K562 (cell line): ENCODE data around the gene COL4A2. TPM values are rescaled to one million over a fixed set of nuclear protein-coding genes. Genes with fewer than 3 reads are reported as not detected.

Experiments used
- ATAC-seq: fragments of 200-7000 bp; cut with Tn5 transposase; 3 replicates; pipeline ENCODE4 v1.9.1; 2020; ENCODE audit warnings: moderate library complexity
- BruUV-seq: library from RNA; stranded (reverse); fragments of 400-500 nt; replicated peaks from 2 replicates; lab custom pipeline; 2021; lab: Mats Ljungman, UMichigan
- CTCF ChIA-PET: fragments of 300-600 bp; formaldehyde crosslinking; extraction: SDS; loops from one replicate; lab custom pipeline; 2021; ENCODE audit warnings: low intra/inter-chr PET ratio; lab: Yijun Ruan, JAX
- POLR2A ChIA-PET: fragments of 300-600, 350-650 bp; sonication (Branson Sonifier 250); formaldehyde crosslinking; extraction: SDS; loops from one replicate; lab custom pipeline; 2021; ENCODE audit warnings: antibody characterized with exemption, inconsistent platforms; lab: Yijun Ruan, JAX
- DNase-seq, 4 experiments: peaks; one replicate each; pipeline versions ENCODE4 v3.0.0 to v3.0.0-alpha.2; 2011 to 2018; ENCODE audit warnings: low spot score in 3 of 4, mixed read lengths in 3 of 4; ENCODE audit errors: extremely low read depth in 1 of 4
- FAIRE-seq: peaks from 2 replicates; lab custom pipeline; 2011; peaks lifted over from hg19 to GRCh38; lab: Jason Lieb, UNC
- H2AFZ ChIP-seq: 2 replicates; pipeline ENCODE4 v1.6.0; 2011; ENCODE audit warnings: low read depth, low read length, control low read depth, inconsistent platforms
- H3K27ac ChIP-seq: fragments of 200-600 bp; 3 replicates; pipeline ENCODE4 v1.8.0; 2011; ENCODE audit warnings: low read depth, mild to moderate bottlenecking, control low read depth, inconsistent platforms, low read length, moderate library complexity, mixed read lengths; ENCODE audit errors: extremely low read depth
- H3K27me3 ChIP-seq, 2 experiments: fragments of 300-600 bp in 1 of 2; 2 replicates in 1 of 2; 3 replicates in 1 of 2; pipeline versions ENCODE4 v1.6.0 to v1.8.0; 2011; ENCODE audit warnings: inconsistent platforms in 2 of 2, low read length in 2 of 2, mild to moderate bottlenecking in 1 of 2, mixed read lengths in 1 of 2, moderate library complexity in 1 of 2; ENCODE audit not compliant: control insufficient read depth in 2 of 2, insufficient read depth in 2 of 2
- H3K36me3 ChIP-seq: fragments of 300-600 bp; 3 replicates; pipeline ENCODE4 v1.8.0; 2011; ENCODE audit warnings: mild to moderate bottlenecking, low read length, inconsistent platforms; ENCODE audit not compliant: control insufficient read depth, insufficient read depth
- H3K4me1 ChIP-seq, 2 experiments: fragments of 200-600 bp in 1 of 2; replicated peaks in 1 of 2; 2 replicates in 1 of 2; 3 replicates in 1 of 2; pipeline versions ENCODE4 v1.5.1 to v1.8.0; 2011; ENCODE audit warnings: inconsistent platforms in 2 of 2, low read length in 2 of 2, mild to moderate bottlenecking in 1 of 2, mixed read lengths in 1 of 2, moderate library complexity in 1 of 2; ENCODE audit not compliant: control insufficient read depth in 2 of 2, insufficient read depth in 2 of 2
- H3K4me2 ChIP-seq: 2 replicates; pipeline ENCODE4 v1.6.1; 2011; ENCODE audit warnings: low read length, control low read depth, inconsistent platforms, mixed read lengths; ENCODE audit not compliant: insufficient read depth
- H3K4me3 ChIP-seq: fragments of 200-600 bp; sonication (generic), shearing (Covaris generic); 2 replicates; pipeline ENCODE4 v1.5.1; 2016; ENCODE audit warnings: control low read depth, inconsistent platforms
- H3K79me2 ChIP-seq: fragments of 200-600 bp; 3 replicates; pipeline ENCODE4 v1.8.0; 2011; ENCODE audit warnings: low read length, inconsistent platforms; ENCODE audit not compliant: control insufficient read depth, insufficient read depth
- H3K9ac ChIP-seq, 2 experiments: 2 replicates each; pipeline versions ENCODE4 v1.6.0 to v1.6.1; 2011; ENCODE audit warnings: low read depth in 2 of 2, low read length in 2 of 2, control low read depth in 1 of 2, inconsistent platforms in 1 of 2, mild to moderate bottlenecking in 1 of 2, mixed read lengths in 1 of 2; ENCODE audit not compliant: insufficient read depth in 1 of 2
- H3K9me1 ChIP-seq: one replicate; pipeline ENCODE4 v1.6.0; 2011; ENCODE audit warnings: inconsistent platforms, mild to moderate bottlenecking, low read length, moderate library complexity; ENCODE audit not compliant: control insufficient read depth, insufficient read depth
- H3K9me3 ChIP-seq: replicated peaks from 2 replicates; pipeline ENCODE4 v1.5.1; 2011; ENCODE audit warnings: low read depth, low read length, inconsistent platforms; ENCODE audit not compliant: control insufficient read depth, insufficient read depth
- H4K20me1 ChIP-seq: replicated peaks from 2 replicates; pipeline ENCODE4 v1.6.1; 2011; ENCODE audit warnings: low read length, inconsistent platforms, mixed read lengths; ENCODE audit not compliant: control insufficient read depth, insufficient read depth
- KLF16 ChIP-seq: IDR thresholded peaks from 2 replicates; pipeline ENCODE4 v1.6.1; 2016; ENCODE audit warnings: antibody characterized with exemption
- MBD2 ChIP-seq: sonication (generic); IDR thresholded peaks from 2 replicates; pipeline ENCODE4 v1.6.1; 2016; ENCODE audit warnings: low read depth, borderline replicate concordance
- MEF2D ChIP-seq: conservative IDR thresholded peaks from 2 replicates; pipeline ENCODE4 v1.6.1; 2016; ENCODE audit warnings: low read depth, missing genetic modification characterization, missing compliant biosample characterization
- NR2C1 ChIP-seq, 2 experiments: fragments of 450-650 bp; IDR thresholded peaks; 2 replicates each; pipeline ENCODE4 v1.6.1; 2017; ENCODE audit warnings: mild to moderate bottlenecking in 2 of 2, antibody characterized with exemption in 1 of 2, inconsistent platforms in 1 of 2, missing compliant biosample characterization in 1 of 2, missing genetic modification characterization in 1 of 2
- XRCC5 ChIP-seq: fragments of 200-400 bp; formaldehyde crosslinking; IDR thresholded peaks from 2 replicates; pipeline ENCODE4 v1.6.1; 2017; ENCODE audit warnings: low read depth, mild to moderate bottlenecking, low read length
- WGBS: fragments of 100-300 bp; shearing (Covaris generic); methylation state at CpG from one replicate; pipeline ENCODE4 v1.1.6; 2016; ENCODE audit warnings: low coverage, mixed read lengths; ENCODE audit not compliant: insufficient coverage; ENCODE audit errors: missing lambda C conversion rate; 5-methylcytosine and 5-hydroxymethylcytosine counted together
- in situ Hi-C: fragments of 300-500 bp; cut with MboI; formaldehyde crosslinking; loops from 4 replicates; pipeline ENCODE4 v1.15.0; 2018; ENCODE audit warnings: inconsistent platforms, mixed read lengths
- intact Hi-C: fragments of 100-400 bp; cut with micrococcal nuclease; formaldehyde crosslinking; loops from 2 replicates; pipeline ENCODE4 v1.14.2; 2022
- polyA plus RNA-seq, 8 experiments: library from polyadenylated mRNA; depleted of rRNA in 4 of 8; stranded (reverse) in 5 of 8; unstranded in 3 of 8; fragments of >200 nt; fragmentation: Nextera tagmentation in 2 of 8; fragmentation: Illumina TruSeq in 1 of 8; extraction: Ambion mirVana in 2 of 8; extraction: Trizol in 1 of 8; gene quantifications; 2 replicates each; pipeline versions ENCODE4 v1.2.1 to v1.2.3, GENCODE V29; 2011 to 2014; ENCODE audit warnings: inconsistent platforms in 1 of 8, missing spikeins in 1 of 8
- total RNA-seq, 7 experiments: library from RNA; depleted of rRNA in 6 of 7; stranded (reverse); fragments of >200 nt in 6 of 7; fragmentation: Illumina TruSeq in 2 of 7; extraction: Trizol in 2 of 7; gene quantifications; 2 replicates each; pipeline versions ENCODE4 v1.2.1 to v1.2.3, GENCODE V29; 2011 to 2021; ENCODE audit warnings: low replicate concordance in 1 of 7
- TF ChIP-seq, protein P1 (sequence below): fragments of 250-450 bp; sonication (Bioruptor Pico); IDR thresholded peaks from 2 replicates; pipeline ENCODE4 v1.5.1; 2021; ENCODE audit warnings: mild to moderate bottlenecking
- TF ChIP-seq, protein P2 (sequence below): fragments of 250-450 bp; sonication (Bioruptor Pico); IDR thresholded peaks from 2 replicates; pipeline ENCODE4 v1.5.0; 2022; ENCODE audit warnings: mild to moderate bottlenecking
- TF ChIP-seq, protein P3 (sequence below): fragments of 250-450 bp; sonication (Bioruptor Pico); IDR thresholded peaks from 2 replicates; pipeline ENCODE4 v1.8.0; 2021; ENCODE audit warnings: moderate library complexity, mild to moderate bottlenecking, inconsistent platforms
- TF ChIP-seq, protein P4 (sequence below): fragments of 450-650 bp; formaldehyde crosslinking; IDR thresholded peaks from 2 replicates; pipeline ENCODE4 v1.4.0; 2020; ENCODE audit warnings: mild to moderate bottlenecking, mixed read lengths
- TF ChIP-seq, protein P5 (sequence below): IDR thresholded peaks from 3 replicates; pipeline ENCODE4 v1.6.1; 2011; ENCODE audit warnings: borderline replicate concordance, mild to moderate bottlenecking; ENCODE audit not compliant: insufficient read length, insufficient read depth

The COL4A2 gene
- total and polyA plus RNA-seq, 9 of the 15 experiments (the other 6 are each of a cell fraction or from before 2014, with no cell fraction given), result 0.13 to 15.2 (median 8.1) TPM

DNA sequence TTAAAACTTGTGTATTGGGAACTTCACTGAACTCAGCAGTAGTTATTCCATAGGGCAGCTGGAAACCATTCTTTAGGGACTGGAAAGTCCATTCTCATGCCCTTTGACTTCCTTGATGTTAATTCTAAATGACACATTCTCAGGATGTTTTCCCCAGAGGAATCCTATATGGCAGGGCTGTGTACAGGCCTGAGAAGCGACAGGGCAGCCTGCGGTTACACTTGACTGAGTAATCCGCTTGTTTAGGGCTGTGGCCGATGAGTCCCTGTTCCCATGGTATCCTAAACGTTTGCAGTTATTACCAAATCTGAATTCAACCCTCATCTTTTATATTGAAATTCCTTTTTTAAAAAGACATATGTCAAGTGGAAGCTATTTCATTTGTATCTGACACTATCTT lies 83.5 kb downstream of the COL4A2 start:
- Histone ChIP-seq H2AFZ (no peak overlapping the region), H3K27me3 (peaks cover 5 to 37% of the 10 kb centered on the region in 2 experiments), H4K20me1 (no peaks in the 10 kb centered on the region), H3K4me2 (no peak overlapping the region), H3K27ac (no peak overlapping the region), H3K9me1 (no peaks in the 10 kb centered on the region), H3K4me1 (no peaks in the 10 kb centered on the region), H3K4me3 (no peak overlapping the region), H3K9me3 (no peaks in the 10 kb centered on the region), H3K79me2 (no peaks in the 10 kb centered on the region), H3K36me3 (no peaks in the 10 kb centered on the region), H3K9ac (no peak overlapping the region)
- intact Hi-C loops (no loop called here), in situ Hi-C loops (no loop called here)
- FAIRE-seq (no peak), ATAC-seq (no peak), DNase-seq (no peak)
- ChIA-PET POLR2A (no interaction called here), CTCF (no interaction called here)
- BruUV-seq, result no TSS peak
- TF ChIP-seq, protein P1, sequence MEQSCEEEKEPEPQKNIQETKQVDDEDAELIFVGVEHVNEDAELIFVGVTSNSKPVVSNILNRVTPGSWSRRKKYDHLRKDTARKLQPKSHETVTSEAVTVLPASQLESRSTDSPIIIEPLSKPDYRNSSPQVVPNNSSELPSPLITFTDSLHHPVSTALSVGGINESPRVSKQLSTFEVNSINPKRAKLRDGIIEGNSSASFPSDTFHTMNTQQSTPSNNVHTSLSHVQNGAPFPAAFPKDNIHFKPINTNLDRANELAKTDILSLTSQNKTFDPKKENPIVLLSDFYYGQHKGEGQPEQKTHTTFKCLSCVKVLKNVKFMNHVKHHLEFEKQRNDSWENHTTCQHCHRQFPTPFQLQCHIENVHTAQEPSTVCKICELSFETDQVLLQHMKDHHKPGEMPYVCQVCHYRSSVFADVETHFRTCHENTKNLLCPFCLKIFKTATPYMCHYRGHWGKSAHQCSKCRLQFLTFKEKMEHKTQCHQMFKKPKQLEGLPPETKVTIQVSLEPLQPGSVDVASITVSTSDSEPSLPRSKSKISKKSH (CRISPR knock-in tag), result no peak
- TF ChIP-seq MEF2D (no peak), MBD2 (no peak), NR2C1 (IDR thresholded peaks at IDR 0.05) (no peak), NR2C1 (tag; IDR thresholded peaks at IDR 0.05) (no peak), XRCC5 (no peak), KLF16 (no peak)
- TF ChIP-seq, protein P2, sequence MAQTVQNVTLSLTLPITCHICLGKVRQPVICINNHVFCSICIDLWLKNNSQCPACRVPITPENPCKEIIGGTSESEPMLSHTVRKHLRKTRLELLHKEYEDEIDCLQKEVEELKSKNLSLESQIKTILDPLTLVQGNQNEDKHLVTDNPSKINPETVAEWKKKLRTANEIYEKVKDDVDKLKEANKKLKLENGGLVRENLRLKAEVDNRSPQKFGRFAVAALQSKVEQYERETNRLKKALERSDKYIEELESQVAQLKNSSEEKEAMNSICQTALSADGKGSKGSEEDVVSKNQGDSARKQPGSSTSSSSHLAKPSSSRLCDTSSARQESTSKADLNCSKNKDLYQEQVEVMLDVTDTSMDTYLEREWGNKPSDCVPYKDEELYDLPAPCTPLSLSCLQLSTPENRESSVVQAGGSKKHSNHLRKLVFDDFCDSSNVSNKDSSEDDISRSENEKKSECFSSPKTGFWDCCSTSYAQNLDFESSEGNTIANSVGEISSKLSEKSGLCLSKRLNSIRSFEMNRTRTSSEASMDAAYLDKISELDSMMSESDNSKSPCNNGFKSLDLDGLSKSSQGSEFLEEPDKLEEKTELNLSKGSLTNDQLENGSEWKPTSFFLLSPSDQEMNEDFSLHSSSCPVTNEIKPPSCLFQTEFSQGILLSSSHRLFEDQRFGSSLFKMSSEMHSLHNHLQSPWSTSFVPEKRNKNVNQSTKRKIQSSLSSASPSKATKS (CRISPR knock-in tag), result no peak
- TF ChIP-seq, protein P3, sequence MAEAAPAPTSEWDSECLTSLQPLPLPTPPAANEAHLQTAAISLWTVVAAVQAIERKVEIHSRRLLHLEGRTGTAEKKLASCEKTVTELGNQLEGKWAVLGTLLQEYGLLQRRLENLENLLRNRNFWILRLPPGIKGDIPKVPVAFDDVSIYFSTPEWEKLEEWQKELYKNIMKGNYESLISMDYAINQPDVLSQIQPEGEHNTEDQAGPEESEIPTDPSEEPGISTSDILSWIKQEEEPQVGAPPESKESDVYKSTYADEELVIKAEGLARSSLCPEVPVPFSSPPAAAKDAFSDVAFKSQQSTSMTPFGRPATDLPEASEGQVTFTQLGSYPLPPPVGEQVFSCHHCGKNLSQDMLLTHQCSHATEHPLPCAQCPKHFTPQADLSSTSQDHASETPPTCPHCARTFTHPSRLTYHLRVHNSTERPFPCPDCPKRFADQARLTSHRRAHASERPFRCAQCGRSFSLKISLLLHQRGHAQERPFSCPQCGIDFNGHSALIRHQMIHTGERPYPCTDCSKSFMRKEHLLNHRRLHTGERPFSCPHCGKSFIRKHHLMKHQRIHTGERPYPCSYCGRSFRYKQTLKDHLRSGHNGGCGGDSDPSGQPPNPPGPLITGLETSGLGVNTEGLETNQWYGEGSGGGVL (CRISPR knock-in tag), result no peak
- TF ChIP-seq, protein P4, sequence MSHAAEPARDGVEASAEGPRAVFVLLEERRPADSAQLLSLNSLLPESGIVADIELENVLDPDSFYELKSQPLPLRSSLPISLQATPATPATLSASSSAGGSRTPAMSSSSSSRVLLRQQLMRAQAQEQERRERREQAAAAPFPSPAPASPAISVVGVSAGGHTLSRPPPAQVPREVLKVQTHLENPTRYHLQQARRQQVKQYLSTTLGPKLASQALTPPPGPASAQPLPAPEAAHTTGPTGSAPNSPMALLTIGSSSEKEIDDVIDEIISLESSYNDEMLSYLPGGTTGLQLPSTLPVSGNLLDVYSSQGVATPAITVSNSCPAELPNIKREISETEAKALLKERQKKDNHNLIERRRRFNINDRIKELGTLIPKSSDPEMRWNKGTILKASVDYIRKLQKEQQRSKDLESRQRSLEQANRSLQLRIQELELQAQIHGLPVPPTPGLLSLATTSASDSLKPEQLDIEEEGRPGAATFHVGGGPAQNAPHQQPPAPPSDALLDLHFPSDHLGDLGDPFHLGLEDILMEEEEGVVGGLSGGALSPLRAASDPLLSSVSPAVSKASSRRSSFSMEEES (CRISPR knock-in tag), result no peak
- TF ChIP-seq, protein P5, sequence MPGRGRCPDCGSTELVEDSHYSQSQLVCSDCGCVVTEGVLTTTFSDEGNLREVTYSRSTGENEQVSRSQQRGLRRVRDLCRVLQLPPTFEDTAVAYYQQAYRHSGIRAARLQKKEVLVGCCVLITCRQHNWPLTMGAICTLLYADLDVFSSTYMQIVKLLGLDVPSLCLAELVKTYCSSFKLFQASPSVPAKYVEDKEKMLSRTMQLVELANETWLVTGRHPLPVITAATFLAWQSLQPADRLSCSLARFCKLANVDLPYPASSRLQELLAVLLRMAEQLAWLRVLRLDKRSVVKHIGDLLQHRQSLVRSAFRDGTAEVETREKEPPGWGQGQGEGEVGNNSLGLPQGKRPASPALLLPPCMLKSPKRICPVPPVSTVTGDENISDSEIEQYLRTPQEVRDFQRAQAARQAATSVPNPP, result no peak
- 0% methylated on average over 3 of the region's 5 CpGs for whole genome bisulfite sequencing
